UCSD-AML1 (cell line): ENCODE measurements around the gene KYAT1.
"Not testable (repeated sequence)": the region's sequence is repeated elsewhere in the genome, so short reads cannot be mapped to it uniquely, and the experiment has no call there.

Experiments
- DNase-seq: peaks from one replicate; lab custom pipeline; 2025; ENCODE audit not compliant: unreplicated experiment; lab: John Stamatoyannopoulos, UW

The KYAT1 gene

GRCh38 chr9:128820665-128821583 is 60.8 kb downstream of the KYAT1 start:
- DNase-seq = no peak

DNA sequence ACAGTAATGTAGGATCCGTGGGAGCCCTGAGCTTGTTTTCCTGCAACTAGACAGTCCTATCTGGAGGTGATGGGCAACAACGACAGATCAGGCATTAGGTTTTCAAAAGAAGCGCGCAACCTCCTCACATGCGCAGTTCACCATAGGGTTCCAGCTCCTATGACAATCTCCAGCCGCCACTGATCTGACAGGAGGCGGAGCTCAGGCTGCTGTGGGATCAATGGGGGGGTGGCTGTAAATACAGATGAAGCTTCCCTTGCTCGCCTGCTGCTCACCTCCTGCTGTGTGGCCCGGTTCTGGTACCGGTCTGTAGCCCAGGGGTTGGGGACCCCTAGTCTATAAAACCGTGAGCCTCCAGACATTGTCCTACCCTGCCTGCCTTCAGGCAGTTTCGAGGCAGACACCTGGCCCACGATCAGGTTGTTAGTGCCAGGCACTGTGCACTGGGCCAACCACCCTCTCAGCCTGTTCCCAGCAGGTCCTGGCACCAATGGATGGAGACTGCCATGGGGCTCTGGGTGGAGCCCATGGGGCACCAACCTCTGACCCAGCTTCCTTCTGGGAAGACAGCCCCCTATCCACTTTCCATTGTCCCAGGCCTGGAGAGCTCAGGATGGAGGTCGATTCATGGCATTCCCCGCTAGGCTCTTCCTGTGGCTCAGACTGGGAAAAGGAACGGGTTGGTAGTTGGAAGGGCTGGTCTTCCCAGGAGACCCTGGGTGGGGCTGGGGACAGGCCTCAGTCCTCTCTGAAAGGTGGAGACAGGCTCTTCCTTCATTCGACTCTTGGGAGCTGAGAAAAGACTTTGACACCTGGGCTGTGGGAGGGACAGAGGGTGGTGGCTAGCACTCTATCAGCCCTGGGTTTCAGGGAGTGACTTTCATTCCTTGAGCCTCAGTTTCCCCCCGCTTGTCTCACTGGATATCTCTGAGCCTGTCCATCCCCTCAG is 61.8 kb downstream of the KYAT1 start:
- no peak for DNase-seq

DNA sequence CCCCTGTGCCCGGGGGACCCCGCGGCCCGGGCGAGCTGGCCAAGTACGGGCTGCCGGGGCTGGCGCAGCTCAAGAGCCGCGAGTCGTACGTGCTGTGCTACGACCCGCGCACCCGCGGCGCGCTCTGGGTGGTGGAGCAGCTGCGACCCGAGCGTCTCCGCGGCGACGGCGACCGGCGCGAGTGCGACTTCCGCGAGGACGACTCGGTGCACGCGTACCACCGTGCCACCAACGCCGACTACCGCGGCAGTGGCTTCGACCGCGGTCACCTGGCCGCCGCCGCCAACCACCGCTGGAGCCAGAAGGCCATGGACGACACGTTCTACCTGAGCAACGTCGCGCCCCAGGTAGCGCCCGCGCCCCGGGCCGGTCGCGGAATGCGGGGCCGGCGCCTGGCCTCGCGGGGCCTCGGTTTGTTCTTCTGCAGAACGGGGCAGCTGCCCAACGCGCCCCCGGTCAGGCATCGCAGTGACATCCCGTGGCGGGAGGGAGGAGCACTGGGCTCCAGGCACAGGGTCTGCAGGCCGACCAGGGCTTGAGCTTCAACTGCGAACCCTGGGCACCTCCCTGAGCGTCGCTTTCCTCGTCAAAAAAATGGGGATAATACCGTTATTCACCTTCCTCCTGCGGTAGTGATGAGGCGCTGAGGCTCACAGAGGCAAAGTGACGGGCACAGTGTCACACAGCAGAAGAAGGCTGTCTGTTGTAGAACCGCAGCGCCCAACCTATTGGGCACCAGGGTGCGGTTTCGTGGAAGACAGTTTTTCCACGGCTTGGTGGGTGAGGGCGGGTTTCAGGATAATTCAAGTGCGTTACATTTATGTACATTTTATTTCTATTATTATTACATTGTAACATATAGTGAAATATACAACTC is 62.7 kb downstream of the KYAT1 start:
- peak; percentile 49 for DNase-seq

DNA sequence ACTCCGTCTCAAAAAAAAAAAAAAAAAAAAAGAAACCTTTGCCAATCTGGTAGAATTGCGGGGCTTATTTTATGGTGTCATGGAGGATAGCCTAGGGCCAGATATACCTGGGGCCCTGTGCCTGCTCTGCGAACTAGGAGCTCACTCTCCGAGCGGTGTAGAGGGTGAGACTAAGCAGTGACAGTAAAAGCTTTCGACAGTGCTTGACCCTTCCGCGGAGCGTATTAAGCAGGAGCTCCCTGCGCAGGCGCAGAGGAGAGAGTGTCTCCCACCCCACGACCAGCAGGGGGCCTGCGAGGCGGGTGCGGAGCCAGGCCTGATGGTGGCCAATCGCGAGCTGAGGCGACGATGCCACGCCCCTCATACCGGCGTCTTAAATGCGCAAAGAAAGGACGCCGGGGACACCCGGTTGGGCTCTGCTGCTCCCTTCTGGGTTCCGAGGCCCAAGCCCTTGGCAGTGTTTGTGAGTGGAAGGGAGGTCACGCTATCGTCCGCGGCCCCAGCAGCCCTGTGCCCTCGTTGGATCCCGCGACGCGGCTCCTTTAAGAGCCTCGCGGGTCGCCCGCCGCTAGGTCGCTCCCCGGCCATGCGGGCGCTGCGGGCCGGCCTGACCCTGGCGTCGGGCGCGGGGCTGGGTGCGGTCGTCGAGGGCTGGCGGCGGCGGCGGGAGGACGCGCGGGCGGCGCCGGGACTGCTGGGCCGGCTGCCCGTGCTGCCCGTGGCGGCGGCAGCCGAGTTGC is 63.5 kb downstream of the KYAT1 start, which contains the start of gene ENDOG:
TSS of gene ENDOG (plus strand) at position 402 of the 740 bp plus-strand sequence. CDS start at position 587, 185 bp downstream.
- peak; percentile 98 for DNase-seq

DNA sequence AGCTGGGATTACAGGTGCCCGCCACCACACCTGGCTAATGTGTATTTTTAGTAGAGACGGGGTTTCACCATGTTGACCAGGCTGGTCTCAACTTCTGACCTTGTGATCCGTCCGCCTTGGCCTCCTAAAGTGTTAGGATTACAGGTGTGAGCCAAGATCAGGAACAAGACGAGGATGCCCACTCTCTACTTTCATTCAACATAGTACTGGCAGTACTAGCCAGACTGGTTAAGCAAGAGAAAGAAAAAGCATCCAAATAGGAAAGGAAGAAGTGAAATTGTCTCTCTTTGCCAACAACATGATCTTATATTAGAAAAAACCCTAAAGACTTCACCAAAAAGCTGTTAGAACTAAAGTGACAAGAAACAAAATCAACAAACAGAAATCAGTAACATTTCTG is 70.9 kb downstream of the KYAT1 start:
- DNase-seq = no peak

GRCh38 chr9:128809831-128810230 is 71.9 kb downstream of the KYAT1 start:
- DNase-seq = no peak

- no peak for DNase-seq
Measured at GRCh38 chr9:128809036-128809599, 72.6 kb downstream of the KYAT1 start.

DNA sequence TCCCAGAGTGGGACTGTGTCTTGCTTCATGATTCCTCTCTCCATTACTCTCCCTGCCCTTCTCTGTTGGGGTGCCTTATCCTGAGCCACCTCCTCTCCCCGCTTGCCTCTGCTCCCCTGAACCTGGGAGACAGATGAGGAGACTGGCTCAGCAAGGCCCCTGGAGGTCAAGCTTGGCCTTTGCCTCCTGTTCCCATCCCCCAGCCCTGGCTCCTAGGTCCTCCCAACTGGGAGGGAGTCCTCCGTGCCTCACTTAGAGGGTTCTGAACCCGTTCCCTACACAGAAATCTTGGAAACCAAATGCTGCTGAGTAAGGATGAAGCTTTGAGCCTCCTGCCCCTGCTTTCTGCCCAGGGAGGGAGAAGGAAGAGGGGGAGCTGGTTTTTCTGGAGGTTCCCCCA is 73.2 kb downstream of the KYAT1 start:
- no peak for DNase-seq

- no peak for DNase-seq
Measured at GRCh38 chr9:128807827-128808226, 73.9 kb downstream of the KYAT1 start.

- DNase-seq = no peak
Measured at GRCh38 chr9:128805661-128806060, 76.1 kb downstream of the KYAT1 start.

DNA sequence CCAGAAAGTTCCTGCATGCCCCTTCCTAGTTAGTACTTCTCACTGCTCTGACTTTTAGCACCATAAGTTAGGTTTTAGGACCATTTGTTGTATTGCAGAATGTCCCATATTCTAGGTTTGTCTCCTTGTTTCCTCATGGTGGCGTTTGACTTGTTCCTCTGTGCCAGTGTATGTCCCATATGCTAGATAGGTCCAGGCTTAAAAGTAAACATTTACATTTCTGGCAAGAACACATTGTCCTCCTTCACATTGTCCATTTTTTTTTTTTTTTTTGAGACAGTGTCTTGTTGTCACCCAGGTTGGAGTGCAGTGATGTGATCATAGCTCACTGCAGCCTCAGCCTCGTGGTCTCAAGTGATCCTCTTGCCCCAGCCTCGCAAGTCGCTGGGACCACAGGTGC is 79.3 kb downstream of the KYAT1 start:
- DNase-seq = no peak

GRCh38 chr9:128800061-128800460 is 81.7 kb downstream of the KYAT1 start:
- no peak for DNase-seq

- DNase-seq = no peak
Measured at GRCh38 chr9:128798896-128799295, 82.9 kb downstream of the KYAT1 start.

- DNase-seq = not testable (repeated sequence)
Measured at GRCh38 chr9:128794961-128795360, 86.8 kb downstream of the KYAT1 start.

DNA sequence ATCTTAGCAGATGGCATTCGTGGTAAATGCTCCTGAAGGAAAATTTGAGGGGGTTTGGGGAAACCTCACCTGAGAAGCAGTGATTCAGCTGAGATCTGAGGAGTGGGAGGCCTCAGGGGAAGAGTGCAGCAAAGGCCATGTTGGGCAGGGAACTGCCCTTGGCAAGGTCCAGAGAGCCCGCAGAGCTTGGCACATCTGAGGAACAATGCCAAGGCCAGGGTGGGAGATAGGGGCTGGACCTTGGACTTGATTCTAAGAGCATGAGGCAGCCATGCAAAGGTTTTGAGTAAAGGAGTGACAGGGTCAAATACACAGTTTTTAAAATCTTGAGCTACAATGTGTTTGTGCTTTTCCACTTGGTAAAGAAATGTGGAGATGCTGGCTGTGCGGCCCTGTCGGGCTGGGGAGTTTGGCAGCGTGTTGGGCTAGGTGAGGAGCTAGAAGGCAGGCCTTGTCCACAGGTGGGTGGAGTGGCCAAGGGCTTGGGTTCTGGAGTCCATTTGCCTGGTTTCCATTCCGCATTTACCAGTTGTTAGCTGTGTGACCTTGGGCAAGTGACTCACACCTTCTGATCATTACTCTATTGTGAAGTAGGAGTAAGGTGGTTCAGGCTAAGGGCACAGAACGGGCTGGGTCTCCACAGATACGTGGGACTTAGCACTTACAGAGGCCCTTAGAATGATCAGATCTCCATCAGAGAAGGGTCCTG is 88.6 kb downstream of the KYAT1 start:
- no peak for DNase-seq

DNA sequence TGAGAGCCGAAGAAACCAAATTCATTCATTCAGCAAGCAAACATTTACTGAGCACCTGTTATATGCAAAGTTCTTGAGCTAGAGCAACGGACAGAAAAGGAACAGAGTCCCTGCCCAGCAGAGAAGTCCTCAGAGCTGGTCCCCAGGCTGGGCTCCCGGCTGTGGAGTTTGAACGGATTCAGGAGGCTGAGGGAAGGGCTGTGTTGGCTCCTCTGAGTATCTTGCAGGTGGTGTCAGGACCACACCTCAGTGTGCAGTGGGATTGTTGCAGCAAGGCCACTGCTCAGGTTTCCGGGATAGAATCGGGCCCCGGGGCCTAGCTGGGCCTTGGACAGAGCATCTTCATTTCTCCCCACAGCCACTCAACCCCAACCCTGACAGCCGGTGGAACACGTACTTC is 89.6 kb downstream of the KYAT1 start:
- DNase-seq = no peak

GRCh38 chr9:128790536-128790935 is 91.2 kb downstream of the KYAT1 start:
- no peak for DNase-seq

GRCh38 chr9:128788445-128788844 is 93.3 kb downstream of the KYAT1 start:
- no peak for DNase-seq

DNA sequence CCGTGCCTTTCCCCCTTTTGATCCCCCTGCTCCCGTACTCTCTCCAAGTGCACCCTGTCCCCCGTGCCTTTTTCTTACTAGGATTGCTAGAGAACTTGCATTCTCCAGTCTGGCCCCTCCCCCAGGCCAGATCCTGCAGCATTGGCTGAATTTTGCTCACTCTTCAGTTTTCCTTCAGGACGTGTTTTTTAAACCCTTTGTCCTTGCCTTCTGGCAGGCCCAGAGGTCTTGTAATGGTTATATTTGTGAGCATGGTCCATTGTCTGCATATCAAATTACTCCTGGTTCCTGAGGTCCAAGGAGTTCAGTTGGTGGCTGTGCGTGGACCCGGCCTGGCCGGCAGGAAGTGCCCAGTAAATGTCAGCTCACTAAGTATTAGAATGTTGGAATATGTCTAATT is 94.1 kb downstream of the KYAT1 start:
- no peak for DNase-seq
